Panc1 (cell line): ENCODE data around the gene RETSAT. TPM values are rescaled to one million over a fixed set of nuclear protein-coding genes. Genes with fewer than 3 reads are reported as not detected.
"Not testable (repeated sequence)": the region's sequence is repeated elsewhere in the genome, so short reads cannot be mapped to it uniquely, and the experiment has no call there.

Source experiments
- ATAC-seq: fragments of 200-7000 bp; cut with Tn5 transposase; 2 replicates; pipeline ENCODE4 v1.9.1; 2020; ENCODE audit warnings: mild to moderate bottlenecking, moderate library complexity
- BruUV-seq: library from RNA; stranded (reverse); fragments of 400-500 nt; replicated peaks from 2 replicates; lab custom pipeline; 2021; lab: Mats Ljungman, UMichigan
- CTCF ChIA-PET: fragments of 300-600 bp; sonication (Branson Sonifier 250); formaldehyde crosslinking; loops from one replicate; lab custom pipeline; 2022; ENCODE audit warnings: antibody characterized with exemption; lab: Charles Lee
- POLR2A ChIA-PET: fragments of 300-600 bp; sonication (Branson Sonifier 250); formaldehyde crosslinking; loops from one replicate; lab custom pipeline; 2022; ENCODE audit warnings: antibody characterized with exemption; lab: Charles Lee
- DNase-seq: peaks from one replicate; pipeline ENCODE4 v3.0.0-alpha.2; 2010; ENCODE audit warnings: low read depth, low spot score
- H3K27ac ChIP-seq: 2 replicates; pipeline ENCODE4 v1.5.1; 2011; ENCODE audit warnings: mild to moderate bottlenecking, low read length, inconsistent platforms
- H3K27me3 ChIP-seq: fragments of 200-500 bp; sonication (Bioruptor generic); 2 replicates; pipeline ENCODE4 v1.6.0; 2014; ENCODE audit warnings: low read length, inconsistent platforms; ENCODE audit not compliant: control insufficient read depth, insufficient read depth
- H3K36me3 ChIP-seq: fragments of 200-500 bp; sonication (Bioruptor generic); 2 replicates; pipeline ENCODE4 v1.5.1; 2014; ENCODE audit warnings: inconsistent platforms, mild to moderate bottlenecking, low read length, moderate library complexity; ENCODE audit not compliant: control insufficient read depth, insufficient read depth
- H3K4me1 ChIP-seq: 2 replicates; pipeline ENCODE4 v1.5.1; 2011; ENCODE audit warnings: inconsistent platforms, mild to moderate bottlenecking, low read length, moderate library complexity; ENCODE audit not compliant: control insufficient read depth, insufficient read depth
- H3K4me3 ChIP-seq, 2 experiments: 2 replicates each; pipeline ENCODE4 v1.5.1; 2011 to 2012; ENCODE audit warnings: low read depth in 2 of 2, low read length in 2 of 2, mild to moderate bottlenecking in 2 of 2, inconsistent platforms in 1 of 2, moderate library complexity in 1 of 2
- H3K9me3 ChIP-seq: fragments of 200-500 bp; sonication (Bioruptor generic); 2 replicates; pipeline ENCODE4 v1.5.1; 2014; ENCODE audit warnings: low read depth, mild to moderate bottlenecking, inconsistent platforms, low read length, moderate library complexity; ENCODE audit not compliant: control insufficient read depth, insufficient read depth
- CTCF ChIP-seq: fragments of 450-650 bp; IDR thresholded peaks from 2 replicates; pipeline ENCODE4 v1.5.1; 2017; ENCODE audit warnings: mild to moderate bottlenecking
- POLR2AphosphoS5 ChIP-seq: IDR thresholded peaks from 2 replicates; pipeline ENCODE4 v1.6.1; 2012; ENCODE audit warnings: mild to moderate bottlenecking, low read depth, low read length, moderate library complexity
- REST ChIP-seq, 2 experiments: IDR thresholded peaks; 2 replicates each; pipeline ENCODE4 v1.6.1; 2011 to 2012; ENCODE audit warnings: low read depth in 2 of 2, control low read depth in 1 of 2, low read length in 1 of 2, mild to moderate bottlenecking in 1 of 2, moderate library complexity in 1 of 2; ENCODE audit not compliant: insufficient read depth in 1 of 2
- SIN3A ChIP-seq: IDR thresholded peaks from 2 replicates; pipeline ENCODE4 v1.6.1; 2012; ENCODE audit warnings: low read depth, mild to moderate bottlenecking, low read length, moderate library complexity, borderline replicate concordance; ENCODE audit not compliant: insufficient read depth
- TCF7L2 ChIP-seq: IDR thresholded peaks from 2 replicates; pipeline ENCODE4 v1.6.1; 2011; ENCODE audit warnings: mild to moderate bottlenecking, low read depth, low read length, inconsistent platforms
- in situ Hi-C: cut with HindIII; loops from 2 replicates; pipeline ENCODE4 v1.10.0; 2016; ENCODE audit warnings: low sequenced_read_pairs, low pct_unique_long_range_greater_than_20kb
- intact Hi-C: fragments of 100-400 bp; cut with micrococcal nuclease; formaldehyde crosslinking; loops from one replicate; pipeline ENCODE4 v1.10.0; 2022; ENCODE audit not compliant: unreplicated experiment
- total RNA-seq: library from RNA; stranded (reverse); gene quantifications from one replicate; pipeline ENCODE4 v1.2.1, GENCODE V29; 2021; ENCODE audit not compliant: unreplicated experiment

Gene RETSAT
- total RNA-seq, 1 experiment from 2014 or later, result 50.9 TPM

GRCh38 chr2:85325466-85325811 is 28.9 kb downstream of the RETSAT start:
- in situ Hi-C loops, result no loop called here
- ChIA-PET POLR2A (no interaction called here), CTCF (no interaction called here)
- TF ChIP-seq REST (IDR thresholded peaks at IDR 0.05; ENCODE audit: insufficient read depth in 1 of 2, low read depth in 2 of 2, low read length in 1 of 2) (no peak), CTCF (no peak), SIN3A (no peak), TCF7L2 (no peak), POLR2AphosphoS5 (no peak)
- peaks cover 12% of the 10 kb centered on the region for H3K4me1 ChIP-seq
- no peaks in the 10 kb centered on the region for H3K27me3 ChIP-seq
- no peak for ATAC-seq
- no peak for DNase-seq
- intact Hi-C loops, result no loop called here
- no peaks in the 10 kb centered on the region for H3K9me3 ChIP-seq
- peaks cover 19% of the 10 kb centered on the region for H3K36me3 ChIP-seq
- H3K4me3 ChIP-seq, result peak overlapping the region; percentile 83 to 88
- no peak overlapping the region for H3K27ac ChIP-seq
- BruUV-seq, result no TSS peak

GRCh38 chr2:85324639-85325465 is 29.5 kb downstream of the RETSAT start:
- intact Hi-C loops, result no loop called here
- Histone ChIP-seq H3K4me1 (peaks cover 12% of the 10 kb centered on the region), H3K4me3 (peak overlapping the region; percentile 83 to 88), H3K27ac (no peak overlapping the region), H3K36me3 (peaks cover 19% of the 10 kb centered on the region), H3K27me3 (no peaks in the 10 kb centered on the region), H3K9me3 (no peaks in the 10 kb centered on the region)
- BruUV-seq, result no TSS peak
- no peak for DNase-seq
- ChIA-PET POLR2A (interaction anchor here (0.6 kb wide), 1 partner anchor 264 kb away, joined by 4 read pairs; no protein-coding TSS in a partner anchor), CTCF (no interaction called here)
- TF ChIP-seq SIN3A (no peak), POLR2AphosphoS5 (no peak), TCF7L2 (no peak)
- no peak for ATAC-seq
- in situ Hi-C loops, result no loop called here

- H3K27me3 ChIP-seq, ATAC-seq, H3K9me3 ChIP-seq, H3K4me3 ChIP-seq, CTCF ChIA-PET, in situ Hi-C loops, DNase-seq, H3K27ac ChIP-seq, intact Hi-C loops, BruUV-seq: not testable (repeated sequence)
- Histone ChIP-seq H3K36me3 (peaks cover 21% of the 10 kb centered on the region), H3K4me1 (peaks cover 12% of the 10 kb centered on the region)
- POLR2A ChIA-PET, result interaction anchor here (0.6 to 0.7 kb wide), 2 partner anchors 97 to 263 kb away, joined by 4 to 8 read pairs; no protein-coding TSS in a partner anchor
Measured at GRCh38 chr2:85323988-85324367, 30.4 kb downstream of the RETSAT start.
